Right renal pelvis (tissue), 4 donors: ENCODE measurements around the gene ITFG1. TPM values are rescaled to one million over a fixed set of nuclear protein-coding genes. Genes with fewer than 3 reads are reported as not detected.

ENCODE experiments used
- DNase-seq, 4 donors: peaks; one replicate each; pipeline ENCODE4 v3.0.0-alpha.2; 2013; ENCODE audit warnings: low read depth in 4 of 4, low spot score in 3 of 4, missing footprints in 1 of 4
- polyA plus RNA-seq, 4 donors: library from polyadenylated mRNA; unstranded; fragments of 120-200 nt; gene quantifications; one replicate each; pipeline ENCODE4 v1.2.1, GENCODE V29; 2013; ENCODE audit not compliant: insufficient read length in 4 of 4

The ITFG1 gene
- polyA plus RNA-seq, result 100 to 1,000 TPM; 109 to 145 (median 129) TPM

DNA sequence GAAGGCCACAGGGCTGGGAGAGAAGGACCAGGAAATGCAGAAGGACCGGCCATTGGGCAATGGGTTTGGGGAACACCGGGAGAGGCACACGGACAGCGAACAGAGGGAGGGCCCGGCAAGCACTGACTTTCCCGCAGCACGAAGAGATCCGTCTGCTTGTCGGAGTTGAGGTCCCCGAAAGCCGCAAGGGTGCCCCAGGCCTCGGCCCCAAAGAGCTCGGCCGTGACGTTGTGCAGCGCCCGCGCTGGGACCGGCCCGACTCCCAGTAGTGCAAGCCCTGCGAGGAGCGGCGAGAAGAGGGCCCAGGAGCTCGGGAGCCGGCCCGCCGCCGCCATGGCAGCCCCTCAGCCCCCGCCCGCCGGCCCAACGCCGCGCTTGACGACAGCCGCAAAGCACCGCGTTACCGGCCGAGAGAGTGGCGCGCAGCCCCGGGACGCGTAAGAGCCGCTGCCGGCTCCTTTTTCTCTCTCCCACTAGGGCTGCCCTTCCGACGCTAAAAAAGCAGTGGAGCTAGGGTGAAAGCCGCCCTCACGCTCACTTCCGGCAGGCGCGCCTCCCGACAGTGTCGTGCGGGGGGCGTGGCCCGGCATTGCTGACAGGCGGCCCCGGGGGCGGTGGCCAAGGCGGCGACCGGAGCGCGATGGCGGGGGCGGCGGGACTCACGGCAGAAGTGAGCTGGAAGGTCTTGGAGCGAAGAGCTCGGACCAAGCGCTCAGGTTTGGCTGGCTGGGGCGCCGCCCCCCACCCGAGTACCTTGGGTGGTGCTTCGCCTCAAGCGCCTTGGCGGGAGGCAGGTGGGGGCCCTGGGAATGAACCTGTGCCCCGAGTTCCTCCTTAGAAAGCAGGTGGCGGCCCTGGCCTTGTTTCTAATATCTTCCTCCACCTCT is at the start of gene ITFG1, which contains the start of gene PHKB:
Gene ITFG1 (minus strand): TSS at position 353 of the 887 bp plus-strand sequence. CDS start 18 bp downstream, at position 335.
Gene PHKB (plus strand): TSS at position 621 of the 887 bp plus-strand sequence. CDS start 20 bp downstream, at position 641.
- DNase-seq, result peak; percentile 83 to 86 (median 84)

DNA sequence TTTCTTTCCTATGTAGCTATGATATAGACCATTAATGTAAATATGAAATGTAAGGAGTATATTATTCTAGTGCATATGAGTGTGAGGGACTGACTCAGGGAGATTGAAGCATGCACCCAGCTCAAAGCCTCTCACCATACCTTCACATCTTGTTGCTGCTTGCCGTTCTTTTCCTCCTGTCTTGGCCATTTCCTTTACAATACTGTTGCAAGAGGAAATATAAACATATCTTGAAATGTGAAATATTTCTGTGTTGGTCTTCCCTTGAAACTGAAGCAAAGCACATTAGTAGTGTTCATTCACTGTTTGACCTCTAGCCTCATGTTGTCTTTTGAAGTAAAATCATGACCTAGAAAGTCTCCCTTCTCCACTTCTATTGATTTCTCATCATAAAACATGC is 46.8 kb upstream of the ITFG1 start:
- DNase-seq, result no peak

DNA sequence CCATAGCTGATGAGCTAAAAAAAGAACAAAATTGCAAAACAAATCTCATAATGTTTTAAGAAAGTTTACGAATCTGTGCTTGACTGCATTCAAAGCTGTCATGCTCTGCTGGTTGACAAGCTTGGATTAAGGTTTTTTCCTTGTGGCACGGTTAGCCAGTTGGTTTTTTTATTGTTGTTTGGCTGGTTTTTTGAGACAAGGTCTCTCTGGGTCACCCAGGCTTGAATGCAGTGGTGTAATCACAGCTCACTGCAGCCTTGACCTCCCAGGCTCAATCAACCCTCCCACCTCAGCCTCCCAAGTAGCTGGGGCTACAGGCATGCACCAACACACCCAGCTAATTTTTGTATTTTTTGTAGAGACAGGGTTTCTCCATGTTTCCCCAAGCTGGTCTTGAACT is 45.9 kb upstream of the ITFG1 start:
- peak in 2 of 4 donors; percentile 12 to 13 for DNase-seq

DNA sequence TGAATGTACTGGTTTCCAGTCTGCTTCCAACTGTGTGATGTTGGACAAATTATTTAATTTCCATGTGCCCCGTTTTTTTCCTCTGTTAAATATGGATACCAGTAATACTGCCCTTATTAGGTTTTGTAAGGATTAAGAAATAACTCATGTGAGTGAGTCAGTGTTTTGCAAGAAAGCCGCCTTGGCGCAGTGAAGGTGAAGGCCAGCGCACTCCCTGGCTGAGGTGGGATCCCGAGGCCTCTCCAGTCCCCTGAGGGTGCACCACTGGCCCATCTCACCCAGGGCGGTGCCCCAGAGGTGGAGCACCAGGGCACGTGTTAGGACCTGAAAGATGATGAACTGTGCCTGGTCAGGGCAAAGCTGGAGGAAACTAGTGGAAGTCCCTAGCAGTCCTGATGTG is 43.7 kb upstream of the ITFG1 start:
- DNase-seq, result no peak

DNA sequence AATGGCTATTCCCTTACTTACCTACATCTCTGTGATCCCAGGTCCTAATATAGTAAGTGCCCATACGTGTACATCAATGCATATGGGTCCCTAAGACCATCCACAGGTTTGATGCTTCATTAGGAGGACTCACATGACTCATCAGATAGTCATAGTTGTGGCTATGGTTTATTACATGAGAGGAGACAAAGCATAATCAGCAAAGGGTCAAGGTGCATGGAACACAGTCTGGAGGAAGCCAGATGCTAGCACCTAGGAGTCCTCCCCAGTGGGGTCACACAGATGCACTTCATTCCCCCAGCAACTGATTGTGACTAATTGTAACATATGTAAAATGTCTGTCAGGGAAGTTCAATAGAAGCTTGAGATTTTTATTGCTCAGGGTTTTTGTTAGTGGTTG is 43.1 kb upstream of the ITFG1 start:
- no peak for DNase-seq

DNA sequence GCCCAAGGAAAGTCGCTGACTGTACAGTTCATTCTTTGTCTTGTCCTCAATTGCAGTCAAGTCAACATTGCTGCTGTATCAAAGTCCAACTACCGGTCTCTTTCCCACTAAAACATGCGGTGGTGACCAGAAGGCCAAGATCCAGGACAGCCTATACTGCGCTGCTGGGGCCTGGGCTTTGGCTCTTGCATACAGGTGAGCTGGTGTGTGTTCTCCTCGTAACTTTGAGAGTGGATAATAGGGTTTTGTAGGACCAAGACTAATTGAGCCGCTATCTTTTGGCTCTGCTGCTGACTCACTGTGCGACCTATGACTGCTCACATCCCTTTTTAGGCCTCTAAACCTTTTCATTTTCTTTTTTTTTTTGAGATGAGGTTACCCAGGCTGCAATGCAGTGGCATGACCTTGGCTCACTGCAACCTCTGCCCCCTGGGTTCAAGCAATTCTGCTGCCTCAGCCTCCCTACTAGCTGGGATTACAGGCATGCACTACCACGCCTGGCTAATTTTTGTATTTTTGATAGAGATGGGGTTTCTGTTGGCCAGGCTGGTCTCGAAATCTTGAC is 38.9 kb upstream of the ITFG1 start:
- DNase-seq, result no peak

DNA sequence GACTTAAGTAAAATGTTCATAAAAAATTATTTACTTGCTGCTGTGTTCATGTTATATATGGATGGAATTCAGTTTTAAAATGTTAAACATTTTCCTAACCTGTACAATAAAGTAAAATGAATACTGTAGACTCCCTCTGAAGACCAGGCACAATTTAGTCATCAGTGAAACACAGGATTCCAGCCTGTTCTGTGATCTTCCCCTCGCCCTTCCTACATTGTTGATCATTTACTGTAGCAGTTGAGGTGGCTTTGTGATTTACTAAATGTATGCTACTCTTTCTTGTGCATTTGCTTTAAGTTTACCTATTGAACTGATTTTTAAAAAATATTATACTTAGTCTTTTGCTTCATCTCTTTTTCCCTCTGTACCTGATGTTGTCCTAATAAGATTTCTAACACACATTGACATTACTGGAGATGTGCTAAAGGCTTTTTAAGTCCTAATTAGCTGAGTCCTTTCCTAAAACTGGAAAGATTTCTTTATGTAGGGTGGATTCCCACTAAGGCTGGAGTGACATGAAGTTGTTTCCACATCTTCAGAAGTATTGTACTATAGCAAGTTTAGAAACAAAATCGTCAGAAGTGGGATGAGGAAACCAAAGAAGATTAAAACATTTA is 38.3 kb upstream of the ITFG1 start:
- no peak for DNase-seq

DNA sequence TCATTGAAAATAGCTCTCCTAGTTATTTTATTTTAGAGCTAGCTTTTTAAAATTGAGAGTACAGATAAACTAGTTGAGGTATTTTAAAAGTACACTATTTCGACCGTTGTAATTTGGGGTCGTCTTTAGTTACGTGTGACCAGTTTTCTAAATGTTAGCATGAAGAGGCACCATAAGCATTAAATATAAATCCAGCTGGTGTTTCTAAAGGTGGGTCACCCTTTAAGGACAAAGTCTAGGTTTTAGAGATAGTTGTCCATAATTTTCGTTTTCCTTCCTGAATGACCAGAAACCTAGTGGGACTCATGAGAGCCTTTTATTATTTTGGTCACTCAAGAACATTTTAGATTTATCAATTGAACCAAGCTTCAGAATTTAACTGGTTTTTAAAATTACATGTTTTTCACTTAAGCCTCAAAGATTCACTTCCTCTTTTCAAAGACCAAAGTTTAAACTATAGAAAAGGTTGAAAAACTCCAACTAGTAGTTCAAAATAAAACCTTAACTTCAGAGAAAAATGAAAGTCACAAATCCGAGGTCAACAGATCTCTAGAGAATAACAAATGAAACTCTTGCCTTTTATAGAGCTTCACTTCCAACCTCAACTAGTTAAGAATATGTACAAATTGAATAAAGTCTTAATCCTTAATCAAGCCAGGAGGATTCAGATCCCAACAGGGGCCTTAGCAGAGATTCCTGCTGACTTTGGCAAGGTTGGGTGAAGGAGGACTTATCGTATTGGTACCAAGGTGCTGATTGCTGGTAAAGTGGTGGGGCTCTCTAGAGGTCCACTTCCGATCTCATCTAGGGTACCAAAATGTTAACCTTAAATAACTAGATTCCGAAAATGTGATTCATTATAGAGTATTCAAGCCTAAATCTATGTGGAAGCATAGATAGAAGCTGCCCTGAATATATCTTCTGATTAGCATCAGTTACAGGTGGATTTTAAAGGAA is 32.8 kb upstream of the ITFG1 start:
- DNase-seq, result no peak

DNA sequence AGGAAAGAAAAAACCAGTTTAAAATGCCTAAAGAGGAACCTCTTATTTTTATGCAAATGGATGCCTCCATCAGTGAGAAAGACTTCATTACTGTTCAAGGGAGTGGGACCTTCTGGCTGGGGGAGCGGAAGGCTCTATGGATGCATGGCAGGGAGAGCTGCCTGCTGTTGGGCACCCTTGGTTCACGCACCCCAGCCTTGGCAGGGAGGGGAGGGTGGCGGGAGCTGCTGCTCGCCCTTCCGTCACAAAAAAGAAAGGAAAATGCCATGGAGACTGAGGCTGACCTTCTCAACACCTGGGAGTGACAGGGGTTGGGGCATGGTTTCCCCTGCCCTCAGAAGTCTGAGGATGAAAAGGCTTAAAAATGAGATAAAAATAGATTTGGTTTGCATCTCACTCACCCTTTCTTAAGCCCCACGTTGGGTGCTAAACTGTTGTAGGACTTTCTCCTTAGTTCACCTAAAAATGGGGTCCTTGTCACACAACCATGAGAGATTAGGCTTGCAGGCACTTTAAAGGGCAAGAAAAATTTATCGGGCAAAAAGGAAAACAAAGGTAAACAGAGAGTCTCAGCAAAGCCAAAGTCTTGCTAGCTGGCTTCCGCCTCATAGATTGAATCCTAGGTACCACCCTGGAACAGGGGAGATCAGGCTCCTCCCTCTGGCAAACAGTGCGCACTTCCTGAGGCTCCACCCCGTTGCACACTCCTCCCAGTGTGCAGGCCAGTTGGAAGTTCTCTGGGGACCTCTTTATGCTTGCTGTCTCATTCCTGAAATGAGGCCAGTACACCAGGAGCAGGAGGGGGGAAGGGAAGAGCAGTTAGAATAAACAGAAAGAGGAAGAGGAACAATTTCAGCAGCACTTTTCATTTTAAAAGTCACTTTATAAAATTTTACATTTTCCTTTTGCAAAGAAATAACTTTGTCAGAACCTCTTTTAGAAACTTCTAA is 31.8 kb upstream of the ITFG1 start:
- peak in 1 of 4 donors; percentile 8 for DNase-seq

DNA sequence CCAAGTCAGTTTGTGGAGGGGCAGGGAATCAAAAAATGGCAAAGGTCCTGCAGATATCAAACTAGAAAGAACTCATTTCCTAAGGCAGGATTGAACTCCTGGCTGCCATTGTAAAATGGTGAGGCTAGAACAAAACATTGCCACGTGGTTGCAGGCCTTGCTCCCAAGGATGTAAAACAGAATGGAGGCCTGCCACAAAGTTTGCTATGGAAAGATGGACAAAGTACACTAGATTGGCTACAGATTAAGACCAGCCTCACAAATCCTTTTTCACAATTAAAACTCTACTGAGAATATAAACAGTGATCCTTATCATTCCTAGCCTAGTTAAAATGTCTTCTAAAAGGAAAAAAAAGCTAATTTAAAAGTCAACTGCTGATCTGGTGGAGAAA is 31.2 kb upstream of the ITFG1 start:
- no peak for DNase-seq

DNA sequence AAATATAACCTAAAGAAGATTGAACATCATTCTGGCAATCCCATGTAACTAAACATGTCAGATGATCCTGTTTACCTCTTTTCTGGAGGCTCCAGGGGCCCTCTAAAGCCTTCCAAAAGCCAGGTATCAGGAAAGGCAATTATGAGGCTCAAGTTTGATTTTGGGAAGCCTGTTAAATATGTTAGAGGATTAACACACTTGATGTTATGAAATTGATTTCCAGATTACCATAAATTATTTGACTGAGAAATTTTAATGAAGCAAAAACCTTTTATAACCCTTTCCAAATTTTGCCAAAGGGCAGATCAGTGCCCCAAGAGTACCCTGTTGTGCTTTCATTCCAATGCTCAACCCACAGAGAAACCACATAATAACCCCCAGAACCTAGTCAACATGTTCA is 29.6 kb upstream of the ITFG1 start:
- no peak for DNase-seq

DNA sequence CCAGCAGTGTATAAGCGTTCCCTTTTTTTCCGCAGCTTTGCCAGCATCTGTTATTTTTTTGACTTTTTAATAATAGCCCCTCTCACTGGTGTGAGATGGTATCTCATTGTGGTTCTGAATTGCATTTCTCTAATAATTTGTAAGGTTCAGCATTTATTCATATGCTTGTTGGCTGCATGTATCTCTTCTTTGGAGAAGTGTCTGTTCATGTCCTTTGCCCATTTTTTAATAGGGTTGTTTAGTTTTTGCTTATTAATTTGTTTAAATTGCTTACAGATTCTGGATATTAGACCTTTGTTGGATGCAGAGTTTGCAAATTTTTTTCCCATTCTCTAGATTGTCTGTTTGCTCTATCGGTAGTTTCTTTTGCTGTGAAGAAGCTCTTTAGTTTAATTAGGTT is 27.2 kb upstream of the ITFG1 start:
- DNase-seq, result no peak

DNA sequence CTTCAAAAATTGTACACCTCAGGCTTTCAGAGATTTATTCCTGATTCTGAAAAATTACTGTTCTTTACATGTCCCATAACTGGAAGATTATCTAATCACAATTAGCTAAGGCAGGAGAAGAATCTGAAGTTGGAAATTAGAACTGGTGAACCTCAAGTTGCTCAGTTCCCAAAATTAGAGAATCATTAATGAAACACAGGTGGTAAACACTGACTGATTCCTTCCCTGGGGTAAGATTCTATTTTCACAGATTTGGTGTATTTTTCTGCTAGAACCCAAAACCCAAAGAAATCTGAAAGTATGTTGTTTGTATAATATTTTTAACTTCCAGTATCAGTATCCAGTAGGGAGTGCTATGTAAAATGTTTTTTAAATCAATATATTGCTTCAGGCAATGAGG is 26.0 kb upstream of the ITFG1 start:
- DNase-seq, result no peak

DNA sequence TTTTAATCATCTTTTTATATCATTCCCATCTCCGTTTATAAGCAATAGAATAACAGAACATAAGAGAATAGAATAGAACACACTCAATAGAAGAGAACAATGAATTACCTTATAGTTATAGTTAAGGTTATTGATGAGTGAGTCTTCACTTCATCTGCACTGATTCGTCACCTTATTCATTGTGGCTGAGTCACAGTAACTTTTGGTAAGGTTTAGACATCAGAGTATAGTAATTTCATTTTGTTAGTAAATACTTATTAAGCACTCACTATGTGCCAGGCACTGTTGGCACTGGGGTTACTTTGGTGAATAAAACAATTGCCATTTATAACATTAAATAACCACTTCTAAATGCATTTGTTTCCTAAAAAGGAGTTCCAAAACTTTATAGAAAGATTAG is 22.8 kb upstream of the ITFG1 start:
- no peak for DNase-seq

DNA sequence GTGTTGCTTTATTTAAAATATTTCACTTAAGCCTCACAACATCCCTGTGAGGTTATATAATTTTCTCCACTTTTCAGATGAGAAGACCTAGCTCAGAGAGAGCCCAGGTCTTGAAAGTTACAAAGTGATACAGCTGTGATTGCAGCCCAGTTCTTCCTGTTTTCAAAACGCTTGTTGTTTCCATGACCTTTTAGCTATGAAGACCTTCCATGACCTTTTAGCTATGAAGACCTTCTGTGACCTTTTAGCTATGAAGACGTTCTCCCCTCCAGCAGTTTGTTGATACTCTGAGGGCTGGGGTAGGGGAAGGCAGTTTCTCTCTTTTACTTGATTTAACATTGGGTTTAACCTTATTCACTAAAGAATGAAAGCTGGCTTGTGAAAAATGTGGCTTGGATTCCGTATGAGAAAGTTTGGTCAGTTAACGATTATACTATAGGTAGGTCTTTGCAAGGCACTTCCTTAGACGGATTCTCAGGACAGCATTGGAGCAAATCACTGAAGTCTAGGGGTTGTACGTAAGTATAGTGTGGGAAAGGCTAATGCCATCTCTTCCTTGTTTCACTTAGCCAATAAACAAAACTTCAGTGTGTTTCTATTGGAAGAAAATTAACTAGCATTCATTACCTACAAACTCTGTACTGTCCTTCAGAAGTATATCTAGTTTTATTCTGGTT is 21.0 kb upstream of the ITFG1 start:
- DNase-seq, result no peak

DNA sequence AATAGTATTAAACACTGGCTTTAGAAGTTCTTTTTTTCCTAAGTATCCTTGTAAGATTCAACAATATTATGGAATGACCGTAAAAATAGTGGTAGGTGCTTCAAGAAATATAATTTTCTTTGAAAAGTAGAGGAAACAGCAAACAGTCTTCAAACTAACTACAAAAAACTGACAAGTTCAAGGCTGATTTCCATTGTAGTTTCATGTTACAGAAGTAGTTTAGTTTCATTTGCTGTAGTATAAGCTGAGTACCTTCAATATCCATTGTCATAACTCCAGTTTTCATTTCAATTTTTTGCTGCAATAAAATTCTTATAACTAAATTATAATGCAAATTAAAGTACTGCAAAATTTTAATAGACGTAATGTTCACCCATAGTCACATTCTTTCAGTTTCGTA is 19.5 kb upstream of the ITFG1 start:
- no peak for DNase-seq

DNA sequence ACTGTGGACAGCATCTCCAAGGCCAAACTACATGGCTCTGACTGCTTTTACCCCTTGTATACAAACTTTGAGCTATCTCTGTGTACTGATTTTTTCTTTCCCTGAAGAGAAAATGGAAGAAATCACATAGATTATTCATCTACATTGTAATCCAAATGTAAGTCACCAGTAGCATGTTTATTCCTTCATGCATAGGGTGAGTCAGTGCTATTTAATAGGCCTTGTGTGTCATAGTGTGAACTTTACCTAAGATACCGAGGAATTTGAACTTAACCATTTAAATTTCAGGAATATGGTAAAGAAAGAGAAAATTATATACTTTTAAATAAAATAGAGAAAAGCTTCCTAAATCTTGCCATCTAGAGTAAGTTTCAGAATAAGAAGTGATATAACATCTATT is 16.8 kb upstream of the ITFG1 start:
- DNase-seq, result no peak

DNA sequence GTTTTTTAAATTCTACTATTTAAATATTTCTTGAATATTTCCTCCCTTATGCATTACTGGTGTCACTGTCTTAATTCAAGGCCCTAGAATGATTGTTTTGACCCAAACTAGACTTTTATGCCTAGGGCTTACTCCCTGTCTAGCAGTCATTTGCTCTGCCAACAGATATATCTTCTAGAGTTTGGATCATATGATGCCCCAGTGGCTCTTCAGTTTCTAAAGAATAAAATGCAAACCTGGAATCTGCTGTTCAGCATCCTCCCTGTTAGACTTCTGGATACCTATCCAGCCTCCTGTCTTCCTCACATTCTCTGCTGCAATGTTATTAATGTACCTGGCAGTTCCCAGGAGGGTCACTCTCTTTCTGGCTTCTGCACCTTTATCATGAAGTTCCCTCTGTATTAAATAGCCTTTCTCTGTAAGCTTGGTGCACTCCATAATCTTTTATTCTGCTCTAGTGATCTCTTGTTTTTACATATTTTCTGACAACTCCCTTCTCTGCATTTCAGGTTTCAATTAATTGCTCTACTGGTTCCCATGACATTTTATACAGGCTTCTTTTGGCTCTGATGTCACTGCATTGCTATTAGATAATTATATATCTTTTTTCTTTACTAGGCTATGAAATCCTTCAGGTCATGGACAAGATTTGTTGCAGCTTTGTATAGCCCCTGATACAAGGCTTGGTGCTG is 15.9 kb upstream of the ITFG1 start:
- DNase-seq, result no peak
